ENCODE results near the gene KIF13A.
"Not testable (repeated sequence)": the region's sequence is repeated elsewhere in the genome, so short reads cannot be mapped to it uniquely, and the experiment has no call there.

KIF13A gene

GRCh38 chr6:17894905-17895304 lies 92.5 kb downstream of the KIF13A start:
- no peak for DNase-seq

GRCh38 chr6:17894191-17894590 lies 93.2 kb downstream of the KIF13A start:
- no peak for DNase-seq

- DNase-seq: no peak
Measured at GRCh38 chr6:17892097-17892686, 95.2 kb downstream of the KIF13A start.

GRCh38 chr6:17890309-17890708 lies 97.1 kb downstream of the KIF13A start:
- no peak for DNase-seq

- not testable (repeated sequence) for DNase-seq
Measured at GRCh38 chr6:17889777-17890176, 97.7 kb downstream of the KIF13A start.

GRCh38 chr6:17886891-17887290 lies 100.5 kb downstream of the KIF13A start:
- DNase-seq: no peak

GRCh38 chr6:17885889-17886576 lies 101.4 kb downstream of the KIF13A start:
- DNase-seq: no peak

- no peak for DNase-seq
Measured at GRCh38 chr6:17884498-17885478, 102.6 kb downstream of the KIF13A start.

GRCh38 chr6:17883665-17884497 lies 103.6 kb downstream of the KIF13A start:
- no peak for DNase-seq

GRCh38 chr6:17881085-17881858 lies 106.2 kb downstream of the KIF13A start:
- DNase-seq: no peak

GRCh38 chr6:17879184-17879583 lies 108.3 kb downstream of the KIF13A start:
- no peak for DNase-seq

- no peak for DNase-seq
Measured at GRCh38 chr6:17878734-17879133, 108.7 kb downstream of the KIF13A start.

GRCh38 chr6:17877895-17878440 lies 109.5 kb downstream of the KIF13A start:
- DNase-seq: no peak

GRCh38 chr6:17877196-17877894 lies 110.1 kb downstream of the KIF13A start:
- no peak for DNase-seq

GRCh38 chr6:17874753-17875152 lies 112.7 kb downstream of the KIF13A start:
- DNase-seq: no peak

- no peak for DNase-seq
Measured at GRCh38 chr6:17872908-17873307, 114.5 kb downstream of the KIF13A start.

- DNase-seq: no peak
Measured at GRCh38 chr6:17871836-17872235, 115.6 kb downstream of the KIF13A start.

- no peak for DNase-seq
Measured at GRCh38 chr6:17871189-17871519, 116.3 kb downstream of the KIF13A start.

- no peak for DNase-seq
Measured at GRCh38 chr6:17870300-17871188, 116.9 kb downstream of the KIF13A start.

- DNase-seq: no peak
Measured at GRCh38 chr6:17869753-17870050, 117.7 kb downstream of the KIF13A start.
